WTC11 (cell line): Measurements from ENCODE around the gene TTK. TPM values are rescaled to one million over a fixed set of nuclear protein-coding genes. Genes with fewer than 3 reads are reported as not detected.

Source experiments
- ATAC-seq: fragments of 200-7000 bp; cut with Tn5 transposase; 2 replicates; pipeline ENCODE4 v1.10.0; 2021; ENCODE audit warnings: mild to moderate bottlenecking, moderate library complexity
- CTCF ChIA-PET: fragments of 300-600 bp; sonication (Branson Sonifier 250); formaldehyde crosslinking; loops from one replicate; lab custom pipeline; 2021; ENCODE audit warnings: antibody characterized with exemption; lab: Charles Lee
- POLR2A ChIA-PET: fragments of 350-600 bp; sonication (Branson Sonifier 250); formaldehyde crosslinking; loops from one replicate; lab custom pipeline; 2021; ENCODE audit warnings: antibody characterized with exemption; lab: Charles Lee
- DNase-seq: peaks from one replicate; pipeline ENCODE4 v3.0.0; 2021; ENCODE audit warnings: low spot score
- H3K27ac Mint-ChIP-seq: 2 replicates; pipeline ENCODE4 v1.8.0; 2021; ENCODE audit warnings: mixed read lengths
- H3K27me3 Mint-ChIP-seq: 2 replicates; pipeline ENCODE4 v1.8.0; 2021; ENCODE audit warnings: low read depth, mild to moderate bottlenecking, moderate library complexity, mixed read lengths
- H3K36me3 Mint-ChIP-seq: 2 replicates; pipeline ENCODE4 v1.8.0; 2021; ENCODE audit warnings: mixed read lengths
- H3K4me1 Mint-ChIP-seq: 2 replicates; pipeline ENCODE4 v1.8.0; 2022; ENCODE audit warnings: mixed read lengths
- H3K4me3 Mint-ChIP-seq: 2 replicates; pipeline ENCODE4 v1.8.0; 2021; ENCODE audit warnings: mild to moderate bottlenecking, moderate library complexity, mixed read lengths
- H3K9me3 Mint-ChIP-seq: 2 replicates; pipeline ENCODE4 v1.8.0; 2021; ENCODE audit warnings: mixed read lengths
- AR ChIP-seq: fragments of 250-450 bp; sonication (Bioruptor Pico); IDR thresholded peaks from 2 replicates; pipeline ENCODE4 v1.9.0; 2021; ENCODE audit warnings: mild to moderate bottlenecking
- CDX4 ChIP-seq: fragments of 250-450 bp; sonication (Bioruptor Pico); IDR thresholded peaks from 2 replicates; pipeline ENCODE4 v1.9.0; 2021; ENCODE audit warnings: moderate library complexity, mild to moderate bottlenecking, inconsistent platforms, borderline replicate concordance
- FOXK1 ChIP-seq: sonication (generic); formaldehyde crosslinking; IDR thresholded peaks from 2 replicates; pipeline ENCODE4 v1.8.0; 2022; ENCODE audit warnings: mild to moderate bottlenecking, moderate library complexity, missing genetic modification reagents
- GRHL2 ChIP-seq: fragments of 250-450 bp; sonication (Bioruptor Pico); IDR thresholded peaks from 2 replicates; pipeline ENCODE4 v1.8.0; 2022; ENCODE audit warnings: mild to moderate bottlenecking, moderate library complexity; ENCODE audit not compliant: insufficient replicate concordance, severe bottlenecking
- JAZF1 ChIP-seq: fragments of 250-450 bp; sonication (Bioruptor Pico); IDR thresholded peaks from 2 replicates; pipeline ENCODE4 v1.9.0; 2021; ENCODE audit warnings: moderate library complexity, mild to moderate bottlenecking, inconsistent platforms
- MYBL2 ChIP-seq: sonication (generic); formaldehyde crosslinking; IDR thresholded peaks from 2 replicates; pipeline ENCODE4 v1.8.1; 2023; ENCODE audit warnings: mild to moderate bottlenecking, moderate library complexity, missing genetic modification reagents
- NR2C2 ChIP-seq: sonication (generic); formaldehyde crosslinking; IDR thresholded peaks from 2 replicates; pipeline ENCODE4 v1.8.0; 2022; ENCODE audit warnings: mild to moderate bottlenecking, missing genetic modification reagents
- SMAD4 ChIP-seq: sonication (generic); formaldehyde crosslinking; IDR thresholded peaks from 2 replicates; pipeline ENCODE4 v1.8.0; 2022; ENCODE audit warnings: mild to moderate bottlenecking, missing genetic modification reagents
- SOX15 ChIP-seq: fragments of 250-450 bp; sonication (Bioruptor Pico); IDR thresholded peaks from 2 replicates; pipeline ENCODE4 v1.9.0; 2021; ENCODE audit warnings: mild to moderate bottlenecking
- SP1 ChIP-seq: sonication (generic); formaldehyde crosslinking; conservative IDR thresholded peaks from 2 replicates; pipeline ENCODE4 v1.8.1; 2022; ENCODE audit warnings: missing genetic modification reagents
- TEAD4 ChIP-seq: sonication (generic); formaldehyde crosslinking; IDR thresholded peaks from 2 replicates; pipeline ENCODE4 v1.8.0; 2022; ENCODE audit warnings: mild to moderate bottlenecking, missing genetic modification reagents
- ZNF121 ChIP-seq: sonication (generic); formaldehyde crosslinking; IDR thresholded peaks from 2 replicates; pipeline ENCODE4 v1.8.0; 2023; ENCODE audit warnings: missing genetic modification reagents
- ZNF219 ChIP-seq: sonication (generic); formaldehyde crosslinking; IDR thresholded peaks from 2 replicates; pipeline ENCODE4 v1.8.0; 2023; ENCODE audit warnings: missing genetic modification reagents, mild to moderate bottlenecking, borderline replicate concordance
- ZNF263 ChIP-seq: sonication (generic); formaldehyde crosslinking; IDR thresholded peaks from 2 replicates; pipeline ENCODE4 v1.8.1; 2022; ENCODE audit warnings: low read depth, mild to moderate bottlenecking, moderate library complexity, missing genetic modification reagents
- ZNF396 ChIP-seq: fragments of 250-450 bp; sonication (Bioruptor Pico); IDR thresholded peaks from 2 replicates; pipeline ENCODE4 v1.8.0; 2021; ENCODE audit warnings: mild to moderate bottlenecking, moderate library complexity, borderline replicate concordance
- ZNF423 ChIP-seq: fragments of 250-450 bp; sonication (Bioruptor Pico); IDR thresholded peaks from 2 replicates; pipeline ENCODE4 v2.1.2; 2022; ENCODE audit warnings: mild to moderate bottlenecking, moderate library complexity
- ZNF671 ChIP-seq: fragments of 250-450 bp; sonication (Bioruptor Pico); IDR thresholded peaks from 2 replicates; pipeline ENCODE4 v1.8.0; 2021; ENCODE audit warnings: mild to moderate bottlenecking
- total RNA-seq: library from RNA; stranded (reverse); gene quantifications from 3 replicates; pipeline ENCODE4 v1.2.3, GENCODE V29; 2021
- TF ChIP-seq, protein P1 (sequence below): sonication (generic); formaldehyde crosslinking; conservative IDR thresholded peaks from 2 replicates; pipeline ENCODE4 v1.8.1; 2022; ENCODE audit warnings: mild to moderate bottlenecking, missing genetic modification reagents
- TF ChIP-seq, protein P2 (sequence below): sonication (generic); formaldehyde crosslinking; IDR thresholded peaks from 2 replicates; pipeline ENCODE4 v1.8.1; 2023; ENCODE audit warnings: mild to moderate bottlenecking, missing genetic modification reagents, moderate library complexity
- TF ChIP-seq, protein P3 (sequence below): sonication (generic); formaldehyde crosslinking; IDR thresholded peaks from 2 replicates; pipeline ENCODE4 v1.8.1; 2023; ENCODE audit warnings: mild to moderate bottlenecking, missing genetic modification reagents, borderline replicate concordance
- TF ChIP-seq, protein P4 (sequence below): sonication (generic); formaldehyde crosslinking; IDR thresholded peaks from 2 replicates; pipeline ENCODE4 v1.8.1; 2022; ENCODE audit warnings: mild to moderate bottlenecking, moderate library complexity, missing genetic modification reagents

Gene TTK
- total RNA-seq, 1 experiment from 2014 or later, result 51.0 TPM

DNA sequence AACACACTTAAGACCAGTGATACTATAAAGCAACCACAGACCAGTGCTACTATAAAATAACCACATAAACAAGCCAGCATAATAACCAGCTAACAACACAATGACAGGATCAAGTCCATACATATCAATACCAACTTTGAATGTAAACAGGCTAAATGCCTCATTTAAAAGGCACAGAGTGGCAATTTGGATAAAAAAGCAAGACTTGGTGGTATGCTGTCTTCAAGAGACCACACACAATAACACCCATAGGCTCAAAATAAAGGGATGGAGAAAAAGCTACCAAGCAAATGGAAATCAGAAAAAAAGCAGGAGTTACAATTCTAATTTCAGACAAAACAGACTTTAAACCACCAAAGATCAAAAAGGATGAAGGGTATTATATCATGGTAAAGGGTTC is 37.3 kb upstream of the TTK start:
- ChIA-PET CTCF (no interaction called here), POLR2A (no interaction called here)
- ATAC-seq (no peak), DNase-seq (no peak)
- Mint-ChIP-seq H3K4me1 (no peaks in the 10 kb centered on the region), H3K36me3 (peaks cover 37% of the 10 kb centered on the region), H3K27ac (no peak overlapping the region), H3K4me3 (no peak overlapping the region), H3K9me3 (peaks cover 57% of the 10 kb centered on the region), H3K27me3 (no peaks in the 10 kb centered on the region)
- TF ChIP-seq ZNF423 (no peak), GRHL2 (CRISPR knock-in tag) (no peak), CDX4 (CRISPR knock-in tag) (no peak), SP1 (CRISPR knock-in tag) (no peak), AR (CRISPR knock-in tag) (no peak), ZNF121 (CRISPR knock-in tag) (no peak), SOX15 (CRISPR knock-in tag) (no peak), TEAD4 (no peak), ZNF396 (CRISPR knock-in tag) (no peak), SMAD4 (no peak), ZNF671 (CRISPR knock-in tag) (no peak), ZNF219 (CRISPR knock-in tag) (no peak), JAZF1 (CRISPR knock-in tag) (no peak), NR2C2 (no peak), MYBL2 (no peak), ZNF263 (no peak), FOXK1 (no peak)
- TF ChIP-seq, protein P1, sequence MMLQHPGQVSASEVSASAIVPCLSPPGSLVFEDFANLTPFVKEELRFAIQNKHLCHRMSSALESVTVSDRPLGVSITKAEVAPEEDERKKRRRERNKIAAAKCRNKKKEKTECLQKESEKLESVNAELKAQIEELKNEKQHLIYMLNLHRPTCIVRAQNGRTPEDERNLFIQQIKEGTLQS, result no peak
- TF ChIP-seq, protein P2, sequence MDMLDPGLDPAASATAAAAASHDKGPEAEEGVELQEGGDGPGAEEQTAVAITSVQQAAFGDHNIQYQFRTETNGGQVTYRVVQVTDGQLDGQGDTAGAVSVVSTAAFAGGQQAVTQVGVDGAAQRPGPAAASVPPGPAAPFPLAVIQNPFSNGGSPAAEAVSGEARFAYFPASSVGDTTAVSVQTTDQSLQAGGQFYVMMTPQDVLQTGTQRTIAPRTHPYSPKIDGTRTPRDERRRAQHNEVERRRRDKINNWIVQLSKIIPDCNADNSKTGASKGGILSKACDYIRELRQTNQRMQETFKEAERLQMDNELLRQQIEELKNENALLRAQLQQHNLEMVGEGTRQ, result no peak
- TF ChIP-seq, protein P3, sequence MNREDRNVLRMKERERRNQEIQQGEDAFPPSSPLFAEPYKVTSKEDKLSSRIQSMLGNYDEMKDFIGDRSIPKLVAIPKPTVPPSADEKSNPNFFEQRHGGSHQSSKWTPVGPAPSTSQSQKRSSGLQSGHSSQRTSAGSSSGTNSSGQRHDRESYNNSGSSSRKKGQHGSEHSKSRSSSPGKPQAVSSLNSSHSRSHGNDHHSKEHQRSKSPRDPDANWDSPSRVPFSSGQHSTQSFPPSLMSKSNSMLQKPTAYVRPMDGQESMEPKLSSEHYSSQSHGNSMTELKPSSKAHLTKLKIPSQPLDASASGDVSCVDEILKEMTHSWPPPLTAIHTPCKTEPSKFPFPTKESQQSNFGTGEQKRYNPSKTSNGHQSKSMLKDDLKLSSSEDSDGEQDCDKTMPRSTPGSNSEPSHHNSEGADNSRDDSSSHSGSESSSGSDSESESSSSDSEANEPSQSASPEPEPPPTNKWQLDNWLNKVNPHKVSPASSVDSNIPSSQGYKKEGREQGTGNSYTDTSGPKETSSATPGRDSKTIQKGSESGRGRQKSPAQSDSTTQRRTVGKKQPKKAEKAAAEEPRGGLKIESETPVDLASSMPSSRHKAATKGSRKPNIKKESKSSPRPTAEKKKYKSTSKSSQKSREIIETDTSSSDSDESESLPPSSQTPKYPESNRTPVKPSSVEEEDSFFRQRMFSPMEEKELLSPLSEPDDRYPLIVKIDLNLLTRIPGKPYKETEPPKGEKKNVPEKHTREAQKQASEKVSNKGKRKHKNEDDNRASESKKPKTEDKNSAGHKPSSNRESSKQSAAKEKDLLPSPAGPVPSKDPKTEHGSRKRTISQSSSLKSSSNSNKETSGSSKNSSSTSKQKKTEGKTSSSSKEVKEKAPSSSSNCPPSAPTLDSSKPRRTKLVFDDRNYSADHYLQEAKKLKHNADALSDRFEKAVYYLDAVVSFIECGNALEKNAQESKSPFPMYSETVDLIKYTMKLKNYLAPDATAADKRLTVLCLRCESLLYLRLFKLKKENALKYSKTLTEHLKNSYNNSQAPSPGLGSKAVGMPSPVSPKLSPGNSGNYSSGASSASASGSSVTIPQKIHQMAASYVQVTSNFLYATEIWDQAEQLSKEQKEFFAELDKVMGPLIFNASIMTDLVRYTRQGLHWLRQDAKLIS (CRISPR knock-in tag), result no peak

GRCh38 chr6:79969784-79970183 is 34.7 kb upstream of the TTK start:
- Mint-ChIP-seq H3K4me1 (no peaks in the 10 kb centered on the region), H3K36me3 (peaks cover 37% of the 10 kb centered on the region), H3K27ac (no peak overlapping the region), H3K9me3 (peaks cover 52% of the 10 kb centered on the region), H3K27me3 (no peaks in the 10 kb centered on the region), H3K4me3 (no peak overlapping the region)
- ChIA-PET CTCF (no interaction called here), POLR2A (no interaction called here)
- no peak for ATAC-seq
- DNase-seq, result no peak
- no peak for TF ChIP-seq NR2C2
- TF ChIP-seq, protein P4, sequence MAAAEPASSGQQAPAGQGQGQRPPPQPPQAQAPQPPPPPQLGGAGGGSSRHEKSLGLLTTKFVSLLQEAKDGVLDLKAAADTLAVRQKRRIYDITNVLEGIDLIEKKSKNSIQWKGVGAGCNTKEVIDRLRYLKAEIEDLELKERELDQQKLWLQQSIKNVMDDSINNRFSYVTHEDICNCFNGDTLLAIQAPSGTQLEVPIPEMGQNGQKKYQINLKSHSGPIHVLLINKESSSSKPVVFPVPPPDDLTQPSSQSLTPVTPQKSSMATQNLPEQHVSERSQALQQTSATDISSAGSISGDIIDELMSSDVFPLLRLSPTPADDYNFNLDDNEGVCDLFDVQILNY (CRISPR knock-in tag), result no peak
- TF ChIP-seq, protein P3 (CRISPR knock-in tag), result no peak
